ENCODE results near the gene KRT35. TPM values are rescaled to one million over a fixed set of nuclear protein-coding genes. Genes with fewer than 3 reads are reported as not detected.
"Not testable (repeated sequence)": the region's sequence is repeated elsewhere in the genome, so short reads cannot be mapped to it uniquely, and the experiment has no call there.

Gene KRT35
- total RNA-seq, 1 donor from 2014 or later, result not detected

DNA sequence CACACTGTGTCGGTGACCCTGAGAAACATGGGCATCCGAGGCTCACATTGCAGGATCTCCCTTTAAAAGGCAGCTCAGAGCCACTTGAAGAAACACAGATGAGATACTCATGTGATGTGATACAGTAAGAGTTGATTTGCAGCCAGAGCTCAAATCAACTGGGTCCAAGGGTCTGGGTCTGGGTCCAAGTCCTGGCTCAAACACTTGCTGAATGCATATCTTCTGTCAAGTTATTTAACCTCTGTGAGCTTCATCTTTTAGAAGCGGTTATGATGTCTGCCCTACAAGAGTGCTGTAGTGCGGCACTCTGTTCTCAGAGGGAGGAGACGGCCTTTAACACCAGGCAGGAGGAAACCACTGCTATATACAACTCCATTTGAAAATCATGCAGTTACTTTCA lies 46.5 kb downstream of the KRT35 start:
- Mint-ChIP-seq H3K9me3 (ENCODE audit: unreplicated experiment) (no peaks in the 10 kb centered on the region), H3K4me3 (ENCODE audit: unreplicated experiment) (no peak overlapping the region), H3K4me1 (ENCODE audit: unreplicated experiment) (no peaks in the 10 kb centered on the region), H3K27me3 (ENCODE audit: unreplicated experiment) (no peaks in the 10 kb centered on the region), H3K27ac (ENCODE audit: unreplicated experiment) (no peak overlapping the region), H3K36me3 (ENCODE audit: low read depth, unreplicated experiment) (no peaks in the 10 kb centered on the region)
- TF ChIP-seq, protein P1, sequence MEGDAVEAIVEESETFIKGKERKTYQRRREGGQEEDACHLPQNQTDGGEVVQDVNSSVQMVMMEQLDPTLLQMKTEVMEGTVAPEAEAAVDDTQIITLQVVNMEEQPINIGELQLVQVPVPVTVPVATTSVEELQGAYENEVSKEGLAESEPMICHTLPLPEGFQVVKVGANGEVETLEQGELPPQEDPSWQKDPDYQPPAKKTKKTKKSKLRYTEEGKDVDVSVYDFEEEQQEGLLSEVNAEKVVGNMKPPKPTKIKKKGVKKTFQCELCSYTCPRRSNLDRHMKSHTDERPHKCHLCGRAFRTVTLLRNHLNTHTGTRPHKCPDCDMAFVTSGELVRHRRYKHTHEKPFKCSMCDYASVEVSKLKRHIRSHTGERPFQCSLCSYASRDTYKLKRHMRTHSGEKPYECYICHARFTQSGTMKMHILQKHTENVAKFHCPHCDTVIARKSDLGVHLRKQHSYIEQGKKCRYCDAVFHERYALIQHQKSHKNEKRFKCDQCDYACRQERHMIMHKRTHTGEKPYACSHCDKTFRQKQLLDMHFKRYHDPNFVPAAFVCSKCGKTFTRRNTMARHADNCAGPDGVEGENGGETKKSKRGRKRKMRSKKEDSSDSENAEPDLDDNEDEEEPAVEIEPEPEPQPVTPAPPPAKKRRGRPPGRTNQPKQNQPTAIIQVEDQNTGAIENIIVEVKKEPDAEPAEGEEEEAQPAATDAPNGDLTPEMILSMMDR (IDR thresholded peaks at IDR 0.05; ENCODE audit: unreplicated experiment), result no peak
- DNase-seq (ENCODE audit: low spot score), result no peak

DNA sequence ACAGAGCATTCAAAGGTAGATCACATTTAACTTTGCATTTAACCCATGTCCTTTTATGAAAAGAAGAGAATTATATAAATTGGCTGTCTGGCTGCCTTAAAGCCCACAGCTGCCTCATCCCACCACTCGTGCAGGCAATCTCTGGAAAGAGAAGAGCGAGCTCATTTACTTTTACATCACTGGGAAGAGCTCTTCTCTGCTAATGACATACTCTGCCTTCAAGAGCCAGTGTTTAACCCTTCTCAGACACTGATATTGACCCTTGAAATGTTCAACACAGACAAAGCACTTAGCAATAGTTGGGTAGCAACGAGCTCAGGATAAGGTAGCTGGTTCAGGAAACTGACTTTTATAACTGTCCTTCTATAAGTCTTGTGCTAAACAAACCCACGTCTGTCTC lies 46.9 kb downstream of the KRT35 start:
- Mint-ChIP-seq H3K27me3 (ENCODE audit: unreplicated experiment) (no peaks in the 10 kb centered on the region), H3K4me1 (ENCODE audit: unreplicated experiment) (no peaks in the 10 kb centered on the region), H3K36me3 (ENCODE audit: low read depth, unreplicated experiment) (no peaks in the 10 kb centered on the region), H3K4me3 (ENCODE audit: unreplicated experiment) (no peak overlapping the region), H3K9me3 (ENCODE audit: unreplicated experiment) (no peaks in the 10 kb centered on the region), H3K27ac (ENCODE audit: unreplicated experiment) (no peak overlapping the region)
- DNase-seq (ENCODE audit: low spot score), result no peak
- TF ChIP-seq, protein P1 (IDR thresholded peaks at IDR 0.05; ENCODE audit: unreplicated experiment), result no peak

DNA sequence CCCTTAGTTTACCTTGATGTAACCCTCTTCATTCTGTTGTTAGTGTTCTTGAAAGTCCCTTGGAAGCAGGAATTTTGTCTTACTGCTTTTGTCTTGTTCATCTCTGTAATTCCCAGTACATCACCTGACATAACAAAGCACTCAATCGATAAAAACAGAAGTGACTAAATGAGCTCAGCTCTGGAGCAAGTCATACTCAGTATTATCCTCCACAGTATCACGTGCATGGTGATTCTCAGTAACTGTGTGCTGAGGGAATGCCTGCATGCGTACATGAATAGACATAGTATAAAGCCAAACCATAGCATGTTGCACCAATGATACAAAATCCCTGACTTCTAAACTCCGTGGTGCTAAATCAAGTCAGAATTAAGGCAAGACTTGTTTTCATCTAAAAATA lies 47.4 kb downstream of the KRT35 start:
- Mint-ChIP-seq H3K4me1 (ENCODE audit: unreplicated experiment) (no peaks in the 10 kb centered on the region), H3K27ac (ENCODE audit: unreplicated experiment) (no peak overlapping the region), H3K9me3 (ENCODE audit: unreplicated experiment) (no peaks in the 10 kb centered on the region), H3K4me3 (ENCODE audit: unreplicated experiment) (no peak overlapping the region), H3K36me3 (ENCODE audit: low read depth, unreplicated experiment) (no peaks in the 10 kb centered on the region), H3K27me3 (ENCODE audit: unreplicated experiment) (no peaks in the 10 kb centered on the region)
- no peak for DNase-seq (ENCODE audit: low spot score)
- TF ChIP-seq, protein P1 (IDR thresholded peaks at IDR 0.05; ENCODE audit: unreplicated experiment), result no peak

DNA sequence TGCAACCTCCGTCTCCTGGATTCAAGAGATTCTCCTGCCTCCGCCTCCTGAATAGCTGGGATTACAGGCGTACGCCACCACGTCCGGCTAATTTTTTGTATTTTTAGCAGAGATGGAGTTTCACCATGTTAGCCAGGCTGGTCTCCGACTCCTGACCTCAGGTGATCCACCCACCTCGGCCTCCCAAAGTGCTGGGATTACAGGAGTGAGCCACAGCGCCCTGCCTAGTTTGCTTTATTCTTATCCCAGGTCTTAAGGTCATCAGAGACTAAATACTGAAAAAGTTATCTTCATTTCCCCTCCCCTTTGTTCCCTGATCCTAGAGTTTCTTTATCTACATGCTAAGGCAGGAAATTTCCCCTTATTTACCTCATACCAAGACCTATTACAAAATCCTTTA lies 50.6 kb downstream of the KRT35 start:
- not testable (repeated sequence) for H3K9me3 Mint-ChIP-seq (ENCODE audit: unreplicated experiment); H3K27me3 Mint-ChIP-seq (ENCODE audit: unreplicated experiment); DNase-seq (ENCODE audit: low spot score); H3K4me1 Mint-ChIP-seq (ENCODE audit: unreplicated experiment); H3K4me3 Mint-ChIP-seq (ENCODE audit: unreplicated experiment); H3K27ac Mint-ChIP-seq (ENCODE audit: unreplicated experiment); H3K36me3 Mint-ChIP-seq (ENCODE audit: low read depth, unreplicated experiment)

DNA sequence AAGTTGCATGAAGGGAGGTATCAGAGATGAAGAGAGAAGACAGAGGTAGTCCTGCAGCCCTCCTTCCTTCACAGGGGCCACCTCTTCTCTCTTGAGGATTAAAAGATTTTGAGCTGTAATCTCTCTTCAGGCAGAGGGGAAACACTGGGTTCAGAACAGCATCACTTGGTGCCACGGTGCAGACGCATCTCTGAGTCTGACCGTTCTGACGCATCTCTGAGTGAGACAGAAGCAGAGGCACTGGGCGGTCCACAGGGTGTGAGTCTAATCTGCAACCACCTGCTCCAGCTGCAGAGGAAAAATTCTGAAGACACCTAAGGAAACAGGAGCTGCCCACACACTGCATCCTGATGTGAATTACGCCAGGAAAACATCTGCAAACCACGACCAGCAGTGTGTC lies 51.3 kb downstream of the KRT35 start:
- no peaks in the 10 kb centered on the region for H3K9me3 Mint-ChIP-seq (ENCODE audit: unreplicated experiment)
- DNase-seq (ENCODE audit: low spot score), result no peak
- no peak overlapping the region for H3K27ac Mint-ChIP-seq (ENCODE audit: unreplicated experiment)
- no peaks in the 10 kb centered on the region for H3K36me3 Mint-ChIP-seq (ENCODE audit: low read depth, unreplicated experiment)
- no peaks in the 10 kb centered on the region for H3K27me3 Mint-ChIP-seq (ENCODE audit: unreplicated experiment)
- H3K4me3 Mint-ChIP-seq (ENCODE audit: unreplicated experiment), result no peak overlapping the region
- H3K4me1 Mint-ChIP-seq (ENCODE audit: unreplicated experiment), result no peaks in the 10 kb centered on the region
- TF ChIP-seq, protein P1 (IDR thresholded peaks at IDR 0.05; ENCODE audit: unreplicated experiment), result no peak

Data from endothelial cell (in vitro differentiated cells).